ENCODE measurements around the gene NARF. TPM values are rescaled to one million over a fixed set of nuclear protein-coding genes. Genes with fewer than 3 reads are reported as not detected.

NARF gene
- total RNA-seq, 1 donor from 2014 or later, result 62.6 TPM

DNA sequence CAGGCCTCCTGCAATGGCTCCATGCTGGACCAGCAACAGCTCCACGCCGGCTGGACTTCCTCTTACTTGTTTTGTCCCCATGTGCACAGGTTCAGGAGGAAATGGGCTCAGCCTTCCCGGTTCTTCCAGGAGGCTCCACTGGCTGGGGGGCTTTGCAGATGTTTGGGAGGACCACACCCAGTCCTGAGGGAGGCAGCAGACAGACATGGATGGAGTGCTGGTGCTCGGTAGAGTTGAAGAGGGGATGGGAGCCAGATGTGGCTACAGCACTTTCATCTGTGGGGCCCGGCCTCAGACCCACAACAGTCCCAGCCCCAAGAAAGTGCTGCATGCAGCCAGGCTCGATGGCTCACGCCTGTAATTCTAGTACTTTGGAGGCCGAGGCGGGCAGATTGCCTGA, 21.8 kb downstream of the NARF start:
- intact Hi-C loops (cut with DNase I), result no loop called here
- H3K27ac ChIP-seq, result no peak overlapping the region
- DNase-seq (ENCODE audit: extremely low spot score in 2 of 2), result no peak
- no peaks in the 10 kb centered on the region for H3K4me1 ChIP-seq
- TF ChIP-seq, protein P1, sequence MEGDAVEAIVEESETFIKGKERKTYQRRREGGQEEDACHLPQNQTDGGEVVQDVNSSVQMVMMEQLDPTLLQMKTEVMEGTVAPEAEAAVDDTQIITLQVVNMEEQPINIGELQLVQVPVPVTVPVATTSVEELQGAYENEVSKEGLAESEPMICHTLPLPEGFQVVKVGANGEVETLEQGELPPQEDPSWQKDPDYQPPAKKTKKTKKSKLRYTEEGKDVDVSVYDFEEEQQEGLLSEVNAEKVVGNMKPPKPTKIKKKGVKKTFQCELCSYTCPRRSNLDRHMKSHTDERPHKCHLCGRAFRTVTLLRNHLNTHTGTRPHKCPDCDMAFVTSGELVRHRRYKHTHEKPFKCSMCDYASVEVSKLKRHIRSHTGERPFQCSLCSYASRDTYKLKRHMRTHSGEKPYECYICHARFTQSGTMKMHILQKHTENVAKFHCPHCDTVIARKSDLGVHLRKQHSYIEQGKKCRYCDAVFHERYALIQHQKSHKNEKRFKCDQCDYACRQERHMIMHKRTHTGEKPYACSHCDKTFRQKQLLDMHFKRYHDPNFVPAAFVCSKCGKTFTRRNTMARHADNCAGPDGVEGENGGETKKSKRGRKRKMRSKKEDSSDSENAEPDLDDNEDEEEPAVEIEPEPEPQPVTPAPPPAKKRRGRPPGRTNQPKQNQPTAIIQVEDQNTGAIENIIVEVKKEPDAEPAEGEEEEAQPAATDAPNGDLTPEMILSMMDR (IDR thresholded peaks at IDR 0.05), result no peak
- TF ChIP-seq POLR2A (IDR thresholded peaks at IDR 0.05), result no peak
- no peak for TF ChIP-seq POLR2AphosphoS5 (IDR thresholded peaks at IDR 0.05; ENCODE audit: insufficient read depth in 1 of 2, low read depth in 1 of 2)
- H3K9me3 ChIP-seq, result no peaks in the 10 kb centered on the region
- H3K4me3 ChIP-seq, result no peak overlapping the region
- H3K36me3 ChIP-seq, result peaks cover 0 to 73% of the 10 kb centered on the region in 2 donors
- H3K27me3 ChIP-seq, result no peaks in the 10 kb centered on the region

DNA sequence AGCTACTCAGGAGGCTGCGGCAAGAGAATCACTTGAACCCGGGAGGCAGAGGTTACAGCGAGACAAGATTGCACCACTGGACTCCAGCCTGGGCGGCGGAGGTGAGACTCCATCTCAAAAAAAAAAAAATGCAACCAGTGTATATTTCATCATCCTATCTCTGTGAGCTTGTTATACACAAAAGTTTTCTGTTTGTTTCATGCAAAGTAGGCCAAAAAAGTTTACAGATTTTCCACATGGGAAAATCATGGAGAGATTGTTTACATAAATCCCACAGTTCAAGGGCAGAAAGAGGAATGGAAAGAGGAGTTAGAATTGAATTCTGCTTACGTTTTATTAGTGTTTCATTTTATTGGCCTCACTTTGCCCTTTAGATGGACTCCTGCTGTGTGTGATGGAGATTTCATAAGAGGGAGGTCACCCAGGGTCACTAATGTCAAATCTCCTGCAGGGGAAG, 24.7 kb downstream of the NARF start:
- no peak for DNase-seq (ENCODE audit: extremely low spot score in 2 of 2)
- Histone ChIP-seq H3K27me3 (no peaks in the 10 kb centered on the region), H3K36me3 (peaks cover 0 to 80% of the 10 kb centered on the region in 2 donors), H3K9me3 (no peaks in the 10 kb centered on the region), H3K4me1 (no peaks in the 10 kb centered on the region), H3K27ac (no peak overlapping the region), H3K4me3 (no peak overlapping the region)
- TF ChIP-seq POLR2AphosphoS5 (IDR thresholded peaks at IDR 0.05; ENCODE audit: insufficient read depth in 1 of 2, low read depth in 1 of 2), result no peak
- TF ChIP-seq, protein P1 (IDR thresholded peaks at IDR 0.05), result no peak
- intact Hi-C loops (cut with DNase I), result no loop called here

DNA sequence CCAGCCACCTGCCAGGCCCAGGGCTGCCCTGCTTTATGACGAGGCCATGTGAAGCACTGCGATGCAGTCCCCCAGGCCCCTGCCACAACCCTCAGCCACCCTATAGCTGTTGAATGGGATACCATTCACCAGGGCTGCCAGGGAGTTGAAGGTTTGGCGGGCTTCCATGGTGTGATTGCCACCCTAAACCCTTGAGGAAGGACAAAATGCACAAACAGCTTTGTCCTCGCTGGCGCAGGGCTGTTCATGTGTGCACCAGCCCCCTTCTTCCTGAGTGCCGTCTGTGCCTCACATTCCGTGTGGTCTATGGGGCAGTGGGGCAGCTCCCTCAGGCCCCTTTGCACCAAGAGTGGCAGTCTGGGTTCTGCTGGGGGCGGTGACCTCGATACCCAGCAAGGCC, 25.3 kb downstream of the NARF start:
- Histone ChIP-seq H3K4me1 (no peaks in the 10 kb centered on the region), H3K27me3 (no peaks in the 10 kb centered on the region), H3K9me3 (no peaks in the 10 kb centered on the region), H3K27ac (no peak overlapping the region), H3K36me3 (peaks cover 0 to 74% of the 10 kb centered on the region in 2 donors), H3K4me3 (no peak overlapping the region)
- intact Hi-C loops (cut with DNase I), result no loop called here
- TF ChIP-seq POLR2AphosphoS5 (IDR thresholded peaks at IDR 0.05; ENCODE audit: insufficient read depth in 1 of 2, low read depth in 1 of 2), result no peak
- TF ChIP-seq POLR2A (IDR thresholded peaks at IDR 0.05), result no peak
- TF ChIP-seq, protein P1 (IDR thresholded peaks at IDR 0.05), result no peak
- DNase-seq (ENCODE audit: extremely low spot score in 2 of 2), result no peak

DNA sequence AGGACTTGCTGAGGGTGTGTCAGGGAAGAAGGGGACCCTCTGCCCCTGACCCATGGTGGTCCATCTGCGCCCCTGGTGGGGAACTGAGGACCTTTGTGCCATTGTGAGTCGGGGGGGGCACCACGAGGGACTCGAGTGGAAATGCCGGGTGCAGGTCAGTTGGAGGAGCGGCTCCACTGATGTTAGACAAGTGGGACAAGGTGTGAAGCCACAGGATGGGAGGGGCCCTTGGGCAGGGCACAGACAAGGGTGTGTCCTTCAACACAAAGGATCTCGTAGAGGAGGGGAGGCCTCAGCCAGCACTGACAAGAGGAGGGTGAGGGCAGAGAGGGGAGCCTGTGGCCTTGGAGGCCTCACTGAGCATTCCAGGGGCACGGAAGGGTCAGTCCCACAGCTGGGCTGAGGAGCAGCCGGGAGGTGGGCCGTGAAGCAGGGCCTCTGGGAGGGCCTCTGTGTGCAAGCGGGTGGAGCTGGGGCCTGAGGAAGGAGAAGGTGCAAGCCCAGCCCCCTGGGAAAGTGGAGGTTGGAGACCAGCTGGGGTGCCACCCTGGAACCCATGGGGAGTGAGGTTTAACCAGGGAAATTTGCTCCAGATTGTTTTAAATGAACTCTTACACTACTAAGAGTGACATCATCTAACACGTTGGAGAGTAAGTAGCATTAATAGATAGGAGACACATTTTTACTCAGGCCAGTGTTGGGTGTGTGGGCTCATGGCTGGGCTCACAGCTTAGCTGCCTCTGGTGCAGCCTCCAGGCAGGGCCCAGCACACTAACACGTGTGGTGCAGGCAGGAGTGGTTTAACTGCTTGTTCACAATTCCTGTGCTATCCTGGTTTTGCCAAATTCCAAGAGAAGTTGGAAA, 27.9 kb downstream of the NARF start:
- Histone ChIP-seq H3K4me1 (peaks cover 7% of the 10 kb centered on the region), H3K36me3 (peaks cover 0 to 47% of the 10 kb centered on the region in 2 donors), H3K27ac (no peak overlapping the region), H3K27me3 (no peaks in the 10 kb centered on the region), H3K9me3 (no peaks in the 10 kb centered on the region), H3K4me3 (no peak overlapping the region)
- DNase-seq (ENCODE audit: extremely low spot score in 2 of 2), result peak in 1 of 2 donors; percentile 86
- intact Hi-C loops (cut with DNase I), result loop anchor here (5.0 kb wide), 1 partner anchor 461 kb away; no protein-coding TSS in a partner anchor
- no peak for TF ChIP-seq POLR2AphosphoS5 (IDR thresholded peaks at IDR 0.05; ENCODE audit: insufficient read depth in 1 of 2, low read depth in 1 of 2)
- TF ChIP-seq, protein P1 (IDR thresholded peaks at IDR 0.05), result no peak
- no peak for TF ChIP-seq POLR2A (IDR thresholded peaks at IDR 0.05)

DNA sequence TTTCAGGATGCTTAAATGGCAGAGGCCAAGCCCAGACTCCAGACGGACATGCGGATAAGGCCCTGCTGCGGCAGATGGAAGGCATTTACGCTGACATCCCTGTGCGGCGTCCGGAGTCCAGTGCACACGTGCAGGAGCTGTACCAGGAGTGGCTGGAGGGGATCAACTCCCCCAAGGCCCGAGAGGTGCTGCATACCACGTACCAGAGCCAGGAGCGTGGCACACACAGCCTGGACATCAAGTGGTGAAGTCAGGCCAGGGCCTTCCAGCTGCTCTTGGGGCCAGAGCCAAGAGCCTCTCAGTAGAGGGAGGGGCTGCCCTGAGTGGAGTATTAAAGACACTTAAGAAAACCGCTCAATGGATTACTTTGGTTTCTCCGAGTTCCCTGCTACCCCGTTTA, 29.4 kb downstream of the NARF start:
- no peak for TF ChIP-seq POLR2A (IDR thresholded peaks at IDR 0.05)
- TF ChIP-seq, protein P1 (IDR thresholded peaks at IDR 0.05), result no peak
- TF ChIP-seq POLR2AphosphoS5 (IDR thresholded peaks at IDR 0.05; ENCODE audit: insufficient read depth in 1 of 2, low read depth in 1 of 2), result no peak
- H3K4me3 ChIP-seq, result no peak overlapping the region
- H3K36me3 ChIP-seq, result peaks cover 0 to 35% of the 10 kb centered on the region in 2 donors
- H3K27me3 ChIP-seq, result no peaks in the 10 kb centered on the region
- H3K27ac ChIP-seq, result no peak overlapping the region
- intact Hi-C loops (cut with DNase I), result loop anchor here (5.0 kb wide), 1 partner anchor 459 kb away; no protein-coding TSS in a partner anchor
- peak in 1 of 2 donors; percentile 83 for DNase-seq (ENCODE audit: extremely low spot score in 2 of 2)
- H3K4me1 ChIP-seq, result peaks cover 8% of the 10 kb centered on the region
- H3K9me3 ChIP-seq, result no peaks in the 10 kb centered on the region
